Stimulated activated CD4-positive, alpha-beta T cell treated with anti-CD3 and anti-CD28 coated beads, Interleukin-12 subunit alpha, Interleukin-12 subunit beta, amount 100 ng/mL, for 4 hours (primary cell): ENCODE data around the gene MSRB1.
"Not testable (repeated sequence)": the region's sequence is repeated elsewhere in the genome, so short reads cannot be mapped to it uniquely, and the experiment has no call there.

ENCODE experiments used
- DNase-seq: peaks from one replicate; pipeline ENCODE4 v3.0.0-alpha.2; 2020

The MSRB1 gene

DNA sequence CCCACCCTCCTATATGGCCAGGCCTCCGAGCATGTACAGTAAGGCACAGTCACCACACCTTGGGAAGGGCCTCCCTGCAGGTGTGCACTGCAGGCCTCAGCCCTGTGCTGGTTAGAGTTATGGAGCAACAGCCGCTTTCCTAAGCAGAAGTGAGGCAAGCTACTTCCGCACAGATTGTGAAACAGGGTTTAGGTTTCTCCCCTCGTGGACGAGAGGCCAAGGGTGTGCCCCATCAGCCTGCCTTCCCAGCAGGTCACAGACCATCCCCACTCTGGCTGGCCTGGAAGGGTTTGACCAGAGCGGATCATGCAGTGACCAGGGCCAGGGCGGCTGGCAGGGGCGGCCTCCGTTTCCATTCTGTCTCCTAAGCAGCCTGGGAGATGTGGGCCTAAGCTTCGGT is 4.7 kb downstream of the MSRB1 start:
- no peak for DNase-seq

DNA sequence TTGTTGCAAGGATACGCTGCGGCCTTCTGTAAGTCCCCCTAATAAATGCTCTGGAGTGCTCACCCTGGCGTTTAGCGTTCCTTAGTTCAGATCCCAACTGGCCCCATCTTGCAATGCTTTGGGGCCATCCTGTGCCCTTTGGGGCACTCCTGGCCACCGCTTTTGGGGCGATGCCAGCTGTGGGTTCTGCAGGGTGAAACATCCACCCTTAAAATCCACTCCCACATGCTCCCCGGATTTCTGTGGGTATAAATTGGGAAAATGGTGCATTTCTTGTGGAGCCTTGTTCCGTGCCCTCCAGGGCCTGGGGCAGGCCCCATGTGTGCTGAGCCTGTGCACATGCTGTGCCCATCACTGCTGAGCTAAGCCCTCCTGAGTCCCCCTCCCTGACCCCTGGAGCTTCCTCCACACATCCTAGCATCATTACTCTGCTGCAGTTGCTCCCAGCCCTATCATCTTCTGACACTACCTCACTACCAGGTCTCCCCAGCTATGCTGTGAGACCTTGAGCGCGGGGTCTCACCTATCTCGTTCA is 6.0 kb downstream of the MSRB1 start:
- DNase-seq, result no peak

DNA sequence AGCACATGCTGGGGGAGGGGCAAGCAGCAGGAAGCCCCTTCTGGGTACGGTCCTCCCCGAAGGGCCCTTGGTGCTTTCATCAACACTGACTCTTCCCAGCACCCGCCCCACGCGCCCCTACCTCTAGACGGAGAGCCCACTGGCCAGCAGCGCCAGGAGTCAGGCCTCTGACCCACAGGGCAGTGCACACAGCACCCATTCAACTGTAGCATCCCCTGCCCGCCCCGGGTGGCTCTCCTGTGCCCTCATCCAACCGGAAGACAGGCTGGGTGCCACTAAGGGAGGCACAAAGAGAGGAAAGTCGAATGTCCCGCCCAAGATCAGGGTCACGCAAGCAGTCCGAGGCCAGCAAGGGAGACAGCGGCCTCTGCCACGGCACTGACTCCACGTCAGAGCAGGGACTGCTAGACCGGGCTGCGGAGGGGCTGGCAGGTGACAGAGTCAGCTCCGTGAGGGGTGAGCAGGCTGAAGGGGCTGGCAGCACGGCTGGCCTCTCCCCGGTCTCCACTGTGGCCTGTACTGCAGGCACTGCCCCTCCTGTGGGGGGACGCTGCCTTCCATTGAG is 9.8 kb downstream of the MSRB1 start:
- no peak for DNase-seq

DNA sequence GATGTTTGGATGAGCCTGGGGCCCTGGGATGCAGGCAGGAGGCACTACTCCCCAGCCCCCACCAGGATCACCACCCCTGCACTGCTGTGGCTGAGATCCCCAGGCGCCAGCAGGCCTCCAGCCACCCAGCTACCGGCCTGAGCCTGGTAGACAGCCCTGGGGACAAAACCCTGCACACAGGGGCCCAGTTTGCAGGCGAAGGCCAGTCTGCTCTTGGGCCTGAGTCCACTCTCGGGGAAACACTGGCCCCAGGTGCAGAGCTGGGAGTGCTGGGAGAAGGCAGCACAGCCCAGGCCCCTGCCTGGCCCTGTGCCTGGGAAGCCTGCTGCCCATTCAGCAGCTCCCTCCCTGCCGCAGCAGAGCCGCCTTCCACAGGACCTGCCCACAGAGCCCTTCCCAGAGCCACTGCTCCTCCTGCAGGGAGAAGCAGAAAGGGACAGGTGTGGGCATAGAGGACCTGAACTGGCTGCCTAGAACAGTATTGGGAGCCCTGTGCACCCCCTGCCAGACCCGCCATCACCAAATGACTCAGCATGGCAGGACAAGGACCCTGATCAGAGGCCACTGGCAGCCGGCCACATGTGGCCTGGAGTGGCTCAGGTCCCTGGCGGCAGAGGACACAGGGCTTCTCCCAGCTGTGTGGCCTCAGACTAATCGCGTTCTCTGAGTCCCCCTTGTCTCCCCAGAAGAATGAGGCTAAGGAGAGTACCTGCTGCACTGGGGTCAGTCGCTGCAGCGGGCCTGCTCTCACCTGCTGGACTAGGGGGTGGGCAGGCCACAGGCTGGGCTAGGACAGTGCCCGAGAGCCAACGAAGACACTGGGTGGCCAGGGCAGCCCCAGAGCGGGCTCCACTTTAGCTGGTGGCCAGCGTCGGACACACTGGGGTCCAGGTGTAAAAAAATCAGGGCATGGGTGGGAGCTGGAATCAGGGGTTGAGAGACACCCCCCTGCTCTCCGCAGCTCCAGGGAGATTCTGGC is 10.7 kb downstream of the MSRB1 start:
- DNase-seq, result no peak

GRCh38 chr16:1930338-1930720 is 12.7 kb downstream of the MSRB1 start:
- no peak for DNase-seq

GRCh38 chr16:1929578-1930337 is 13.2 kb downstream of the MSRB1 start:
- peak; percentile 94 for DNase-seq

DNA sequence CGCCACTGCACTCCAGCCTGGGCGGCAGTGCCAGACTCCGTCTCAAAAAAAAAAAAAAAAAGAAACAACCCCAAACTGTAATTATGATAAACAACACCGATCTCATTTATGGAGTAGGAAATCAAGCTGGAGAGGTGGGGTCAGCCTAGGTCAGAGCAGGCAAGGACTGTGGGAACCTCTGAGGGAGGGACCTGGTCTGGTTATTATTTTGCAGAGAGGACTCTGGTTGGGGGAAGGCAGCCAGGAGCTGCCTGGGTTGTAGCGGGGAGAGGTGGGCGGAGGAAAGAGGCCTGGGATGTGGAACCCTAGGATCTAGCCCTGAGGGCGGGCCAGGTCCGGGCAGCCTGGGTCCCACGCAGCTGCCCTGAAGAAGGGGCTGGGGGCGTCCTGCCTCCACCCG is 13.9 kb downstream of the MSRB1 start:
- DNase-seq, result no peak

DNA sequence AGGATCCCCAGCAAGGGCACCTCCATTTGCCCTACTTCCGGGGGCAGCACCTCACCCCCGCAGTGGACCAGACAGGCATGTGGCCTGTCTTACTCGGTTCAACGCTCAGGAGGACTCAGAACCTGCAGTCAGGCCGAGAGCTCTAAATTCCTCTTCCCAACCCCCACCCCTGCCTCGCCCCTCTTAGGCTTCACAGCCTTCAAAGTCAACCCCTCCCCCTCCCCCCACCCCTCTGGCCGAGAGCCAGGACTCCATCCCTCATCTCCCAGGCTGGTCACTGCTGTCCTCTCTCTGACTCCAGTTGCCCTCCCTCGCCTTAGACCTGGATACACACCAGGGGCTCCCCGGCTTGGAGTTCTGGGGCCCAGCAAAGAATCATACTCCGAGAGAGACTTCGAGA is 16.7 kb downstream of the MSRB1 start:
- no peak for DNase-seq

DNA sequence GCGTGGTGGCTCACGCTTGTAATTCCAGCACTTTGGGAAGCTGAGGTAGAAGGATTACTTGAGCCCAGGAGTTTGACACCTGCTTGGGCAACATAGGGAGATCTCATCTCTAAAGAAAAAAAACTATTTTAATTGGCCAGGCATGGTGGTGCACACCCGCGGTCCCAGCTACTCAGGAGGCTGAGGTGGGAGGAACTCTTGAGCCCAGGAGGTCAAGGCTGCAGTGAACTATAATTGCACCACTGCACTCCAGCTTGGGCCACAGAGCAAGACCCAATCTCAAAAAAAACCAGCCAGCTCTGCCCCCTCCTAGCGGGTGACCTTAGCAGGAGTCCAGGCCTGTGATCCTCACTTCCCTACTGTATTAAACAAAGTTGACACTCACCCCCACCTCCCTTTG is 18.9 kb downstream of the MSRB1 start:
- DNase-seq, result no peak

GRCh38 chr16:1923299-1924034 is 19.5 kb downstream of the MSRB1 start:
- DNase-seq, result no peak

- DNase-seq, result no peak
Measured at GRCh38 chr16:1922357-1922756, 20.6 kb downstream of the MSRB1 start.

GRCh38 chr16:1920727-1921171 is 22.2 kb downstream of the MSRB1 start:
- no peak for DNase-seq

- not testable (repeated sequence) for DNase-seq
Measured at GRCh38 chr16:1920122-1920521, 22.9 kb downstream of the MSRB1 start.

DNA sequence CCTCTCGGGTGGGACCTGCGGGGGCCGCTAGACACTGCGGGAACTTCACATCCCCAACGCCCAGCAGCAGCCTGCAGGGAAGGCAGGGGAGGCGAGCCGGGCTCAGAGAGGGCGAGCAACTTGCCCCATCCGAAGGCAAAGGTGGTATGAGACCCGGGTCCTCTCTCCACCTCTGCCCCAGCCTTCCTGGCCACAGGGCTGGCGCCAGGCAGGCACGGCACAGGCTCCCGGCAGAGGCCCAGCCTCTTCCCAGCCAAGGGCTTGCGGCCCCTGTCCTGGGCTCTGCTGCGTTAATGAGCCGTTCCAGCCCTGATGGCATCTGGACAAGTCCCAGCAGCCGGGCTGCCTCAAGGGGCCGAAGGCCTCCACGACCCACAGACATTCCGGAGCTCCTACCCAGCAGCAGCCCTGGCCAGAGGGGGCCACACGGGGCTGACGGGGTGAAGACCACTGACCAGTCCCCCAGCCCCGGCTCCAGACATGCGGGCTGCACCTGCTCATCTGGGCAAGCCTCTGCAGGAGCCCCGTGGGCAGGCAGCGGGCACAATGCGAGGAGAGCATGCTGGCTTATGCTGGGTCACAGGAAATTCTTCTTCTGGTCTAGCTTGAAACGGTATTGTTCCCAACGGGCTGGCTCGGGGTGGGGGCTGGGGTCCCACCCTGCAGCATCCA is 23.5 kb downstream of the MSRB1 start:
- DNase-seq, result no peak

DNA sequence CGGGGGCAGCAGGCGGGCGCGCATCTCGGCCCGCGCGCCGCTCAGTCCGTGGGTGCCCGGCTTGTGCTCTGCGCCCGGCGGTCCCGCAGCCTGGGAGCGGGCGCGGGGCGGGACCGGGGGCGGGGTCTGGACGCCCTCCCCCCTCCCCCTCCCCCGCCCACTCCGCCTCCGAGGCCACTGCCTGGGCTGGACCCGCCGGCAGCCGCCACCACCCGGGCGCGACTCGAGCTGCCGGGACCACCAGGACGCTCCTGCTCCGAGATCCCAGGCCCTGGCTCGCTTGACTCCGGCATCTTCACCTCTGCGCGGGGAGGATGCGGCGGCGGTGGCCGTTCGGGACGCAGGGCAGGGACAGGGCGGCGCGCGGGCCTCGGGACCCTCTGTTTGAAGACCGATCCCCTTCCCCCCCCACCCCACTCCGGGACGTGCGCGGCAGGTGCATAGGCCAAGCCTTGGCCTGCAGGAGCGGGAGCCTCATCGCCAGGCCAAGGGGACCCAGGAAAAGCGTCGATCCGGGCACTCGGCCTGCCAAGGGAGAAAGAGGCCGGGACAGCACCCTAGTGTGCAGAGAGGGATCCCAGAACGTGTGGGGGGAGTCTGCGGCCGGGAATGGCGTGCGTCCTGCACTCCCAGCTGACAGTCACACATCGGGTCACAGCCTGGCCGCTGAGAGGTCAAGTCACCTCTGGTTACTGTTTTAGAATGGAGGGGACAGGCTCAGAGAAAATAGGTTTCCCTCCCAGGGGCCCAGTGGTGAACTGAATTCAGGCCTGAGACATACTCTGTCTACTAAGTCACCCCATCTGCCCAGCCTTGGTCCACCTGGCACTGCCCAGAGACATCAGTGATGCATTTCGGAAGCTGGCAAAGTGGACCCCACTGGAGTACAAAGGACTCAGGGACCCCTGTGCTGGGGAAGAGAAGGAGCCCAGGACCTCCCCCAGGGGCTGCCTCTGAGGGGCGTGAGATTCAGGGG is 24.4 kb downstream of the MSRB1 start, which contains the start of gene HS3ST6:
TSS of gene HS3ST6 (minus strand) at position 65 of the 976 bp plus-strand sequence. CDS start 92 bp downstream, outside the sequence.
- no peak for DNase-seq

GRCh38 chr16:1917665-1918350 is 25.2 kb downstream of the MSRB1 start:
- no peak for DNase-seq

DNA sequence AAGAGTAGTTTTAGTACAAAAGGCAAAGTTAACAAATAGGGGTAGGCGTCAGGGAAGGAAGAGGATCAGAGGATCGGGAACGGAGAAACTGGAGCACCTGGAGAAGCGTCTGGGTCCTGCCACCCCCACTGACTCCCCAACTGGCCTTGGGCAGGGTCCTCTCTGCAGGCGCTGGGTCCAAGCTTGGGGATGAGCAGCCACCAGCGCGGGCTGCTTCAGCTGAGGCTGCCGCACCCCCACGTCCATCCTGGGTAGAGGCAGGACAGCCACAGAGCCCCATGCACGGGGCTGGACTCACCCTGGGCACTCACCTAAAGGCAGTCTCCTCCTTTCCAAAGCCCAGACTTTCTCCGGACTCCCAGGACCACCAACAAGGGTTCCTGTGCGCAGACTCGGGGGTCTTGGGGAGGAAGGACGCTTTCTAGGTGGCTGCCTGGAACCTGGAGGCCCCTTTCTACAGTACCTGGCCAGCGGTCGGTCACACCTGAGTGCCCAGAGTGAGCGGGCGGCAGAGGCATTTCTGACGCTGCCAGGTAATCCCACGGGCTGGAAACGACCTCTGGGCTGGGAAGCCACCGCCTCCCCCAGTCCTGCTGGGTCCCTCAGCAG is 25.8 kb downstream of the MSRB1 start:
- no peak for DNase-seq

DNA sequence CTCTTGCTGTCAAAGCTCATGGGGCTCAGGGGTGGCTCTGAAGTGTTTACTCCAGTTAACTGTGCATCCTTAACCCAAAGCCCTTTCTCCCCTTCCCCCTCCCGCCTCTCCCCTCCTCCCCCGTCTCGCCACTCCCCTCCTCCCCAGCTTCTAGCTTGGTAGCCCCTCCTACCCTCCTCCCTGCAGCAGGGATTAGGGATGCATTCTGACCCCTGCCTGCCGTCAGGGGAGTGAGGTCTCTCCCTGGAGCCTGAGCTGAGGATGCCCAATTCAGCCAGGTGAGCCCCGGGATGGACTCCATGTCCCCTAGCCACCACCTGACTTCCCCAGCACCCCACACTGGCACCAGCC is 26.4 kb downstream of the MSRB1 start:
- DNase-seq, result no peak
